DND-41 (cell line): ENCODE measurements around the gene RNF13.

Experiments
- EZH2 ChIP-seq: IDR thresholded peaks from 3 replicates; pipeline ENCODE4 v1.6.1; 2012; ENCODE audit warnings: borderline replicate concordance, low read depth, mild to moderate bottlenecking, moderate library complexity, low read length, inconsistent platforms; ENCODE audit not compliant: severe bottlenecking
- TF ChIP-seq, protein P1 (sequence below): IDR thresholded peaks from 2 replicates; pipeline ENCODE4 v1.5.1; 2012; ENCODE audit warnings: borderline replicate concordance, low read length, moderate library complexity, mild to moderate bottlenecking; ENCODE audit not compliant: poor library complexity, severe bottlenecking; ENCODE audit errors: extremely low read depth

DNA sequence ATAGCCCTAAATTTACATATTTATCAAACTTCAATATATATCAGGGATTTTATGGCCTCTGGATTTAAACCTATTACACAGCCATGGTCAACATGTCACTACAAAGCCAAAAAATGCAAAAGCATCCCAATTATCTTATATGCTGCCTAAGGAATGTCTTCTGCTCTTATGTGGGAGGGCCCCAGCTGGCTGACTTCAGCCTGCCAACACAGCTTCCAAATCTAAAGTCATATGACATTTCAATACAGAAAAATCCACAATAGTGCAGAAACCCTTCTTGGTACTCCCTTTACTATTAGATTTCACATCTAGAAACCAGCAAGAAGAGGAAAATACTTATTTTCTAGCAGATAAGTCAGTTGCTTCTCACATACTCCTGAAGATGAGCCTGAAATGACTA is 151.3 kb downstream of the RNF13 start:
- TF ChIP-seq, protein P1, sequence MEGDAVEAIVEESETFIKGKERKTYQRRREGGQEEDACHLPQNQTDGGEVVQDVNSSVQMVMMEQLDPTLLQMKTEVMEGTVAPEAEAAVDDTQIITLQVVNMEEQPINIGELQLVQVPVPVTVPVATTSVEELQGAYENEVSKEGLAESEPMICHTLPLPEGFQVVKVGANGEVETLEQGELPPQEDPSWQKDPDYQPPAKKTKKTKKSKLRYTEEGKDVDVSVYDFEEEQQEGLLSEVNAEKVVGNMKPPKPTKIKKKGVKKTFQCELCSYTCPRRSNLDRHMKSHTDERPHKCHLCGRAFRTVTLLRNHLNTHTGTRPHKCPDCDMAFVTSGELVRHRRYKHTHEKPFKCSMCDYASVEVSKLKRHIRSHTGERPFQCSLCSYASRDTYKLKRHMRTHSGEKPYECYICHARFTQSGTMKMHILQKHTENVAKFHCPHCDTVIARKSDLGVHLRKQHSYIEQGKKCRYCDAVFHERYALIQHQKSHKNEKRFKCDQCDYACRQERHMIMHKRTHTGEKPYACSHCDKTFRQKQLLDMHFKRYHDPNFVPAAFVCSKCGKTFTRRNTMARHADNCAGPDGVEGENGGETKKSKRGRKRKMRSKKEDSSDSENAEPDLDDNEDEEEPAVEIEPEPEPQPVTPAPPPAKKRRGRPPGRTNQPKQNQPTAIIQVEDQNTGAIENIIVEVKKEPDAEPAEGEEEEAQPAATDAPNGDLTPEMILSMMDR, result no peak
- no peak for TF ChIP-seq EZH2
